DOHH2 (cell line): ENCODE data around the gene HOXA1.

Source experiments
- CTCF ChIP-seq: fragments of 200-600 bp; sonication (generic); IDR thresholded peaks from one replicate; pipeline ENCODE4 v1.5.1; 2014; ENCODE audit warnings: antibody characterized with exemption, mild to moderate bottlenecking, low read depth, low read length; ENCODE audit not compliant: poor library complexity, severe bottlenecking
- EZH2phosphoT487 ChIP-seq: fragments of 200-600 bp; sonication (generic); IDR thresholded peaks from 2 replicates; pipeline ENCODE4 v1.6.1; 2017; ENCODE audit warnings: borderline replicate concordance, mild to moderate bottlenecking, antibody characterized with exemption, low read length, moderate library complexity, mixed read lengths

- TF ChIP-seq CTCF (no peak), EZH2phosphoT487 (no peak)
Measured at GRCh38 chr7:27125986-27126394, 30.2 kb upstream of the HOXA1 start.
